Measurements from ENCODE around the gene CACNA1B. TPM values are rescaled to one million over a fixed set of nuclear protein-coding genes. Genes with fewer than 3 reads are reported as not detected.

Gene CACNA1B
- total and polyA plus RNA-seq, 2 of the 4 experiments (the other 2 are of a cell fraction), result 0.02 TPM; not detected in 1

GRCh38 chr9:137875354-137875753 is 2.2 kb upstream of the CACNA1B start:
- ATAC-seq (ENCODE audit: low read depth) (no peak), DNase-seq (no peak)
- H2BK5ac ChIP-seq (ENCODE audit: low read depth, low read length, poor library complexity, severe bottlenecking), result no peak overlapping the region
- no peak overlapping the region for H2AFZ ChIP-seq (replicated peaks; ENCODE audit: low read length, poor library complexity)
- no peaks in the 10 kb centered on the region for H3K4me1 ChIP-seq (ENCODE audit: control insufficient read depth, insufficient read depth, low read length)
- H3K27me3 ChIP-seq (ENCODE audit: control insufficient read depth, insufficient read depth, low read length), result no peaks in the 10 kb centered on the region; the same call in 1 of the 2 replicates
- POLR2A ChIA-PET (ENCODE audit: unreplicated experiment), result no interaction called here
- H3K9me1 ChIP-seq (ENCODE audit: insufficient read depth, low read length), result no peaks in the 10 kb centered on the region
- H3K4ac ChIP-seq (ENCODE audit: low read depth, low read length), result no peak overlapping the region
- peaks cover 14% of the 10 kb centered on the region for H3K9me3 ChIP-seq (ENCODE audit: control insufficient read depth, insufficient read depth, low read length)
- H3K36me3 ChIP-seq (ENCODE audit: control insufficient read depth, insufficient read depth, low read length), result no peaks in the 10 kb centered on the region
- H3K79me1 ChIP-seq (ENCODE audit: low read depth in 1 of 2, low read length in 2 of 2), result no peaks in the 10 kb centered on the region
- no peak overlapping the region for H3K9ac ChIP-seq (ENCODE audit: low read depth, low read length)
- H2BK15ac ChIP-seq (ENCODE audit: low read depth, low read length), result no peak overlapping the region
- no peak overlapping the region for H4K5ac ChIP-seq (ENCODE audit: low read depth, low read length)
- H4K20me1 ChIP-seq (ENCODE audit: insufficient read depth, low read length), result no peaks in the 10 kb centered on the region
- no peak overlapping the region for H2BK120ac ChIP-seq (ENCODE audit: low read depth, low read length)
- BruUV-seq (replicated peaks), result no TSS peak
- in situ Hi-C loops (cut with MboI; ENCODE audit: low sequenced_read_pairs), result no loop called here
- intact Hi-C loops (cut with micrococcal nuclease), result no loop called here
- no peak overlapping the region for H3K4me3 ChIP-seq (ENCODE audit: insufficient read depth, low read depth, low read length)
- no peak overlapping the region for H2BK20ac ChIP-seq (ENCODE audit: low read depth, low read length)
- H3K4me2 ChIP-seq (ENCODE audit: low read depth, low read length), result no peak overlapping the region
- 73% methylated on average over 14 of the region's 14 CpGs; no CpG with 5 or more reads in 1 of the 2 experiments for WGBS, 2 experiments (ENCODE audit: extremely low coverage in 2 of 2, insufficient read length in 1 of 2)
- H4K91ac ChIP-seq (ENCODE audit: insufficient read depth, low read depth, low read length), result no peak overlapping the region
- H4K8ac ChIP-seq (ENCODE audit: low read depth in 2 of 2, low read length in 2 of 2), result no peak overlapping the region
- no peak overlapping the region for H3K23ac ChIP-seq (ENCODE audit: low read depth, low read length)
- dilution Hi-C loops (cut with HindIII; ENCODE audit: low sequenced_read_pairs, unreplicated experiment), result no loop called here
- H2AK9ac ChIP-seq (replicated peaks; ENCODE audit: low read depth, low read length, poor library complexity), result no peak overlapping the region
- H3K56ac ChIP-seq (ENCODE audit: extremely low read depth, insufficient read depth, low read length), result no peak overlapping the region
- no peak for TF ChIP-seq POLR2A (IDR thresholded peaks at IDR 0.05; ENCODE audit: low read depth, low read length)
- no peak for TF ChIP-seq RFX5 (IDR thresholded peaks at IDR 0.05; ENCODE audit: low read depth, low read length)
- TF ChIP-seq MXI1 (IDR thresholded peaks at IDR 0.05; ENCODE audit: borderline replicate concordance, low read depth, low read length), result no peak
- no peak for TF ChIP-seq FOS (IDR thresholded peaks at IDR 0.05; ENCODE audit: low read depth, low read length)
- TF ChIP-seq, protein P1, sequence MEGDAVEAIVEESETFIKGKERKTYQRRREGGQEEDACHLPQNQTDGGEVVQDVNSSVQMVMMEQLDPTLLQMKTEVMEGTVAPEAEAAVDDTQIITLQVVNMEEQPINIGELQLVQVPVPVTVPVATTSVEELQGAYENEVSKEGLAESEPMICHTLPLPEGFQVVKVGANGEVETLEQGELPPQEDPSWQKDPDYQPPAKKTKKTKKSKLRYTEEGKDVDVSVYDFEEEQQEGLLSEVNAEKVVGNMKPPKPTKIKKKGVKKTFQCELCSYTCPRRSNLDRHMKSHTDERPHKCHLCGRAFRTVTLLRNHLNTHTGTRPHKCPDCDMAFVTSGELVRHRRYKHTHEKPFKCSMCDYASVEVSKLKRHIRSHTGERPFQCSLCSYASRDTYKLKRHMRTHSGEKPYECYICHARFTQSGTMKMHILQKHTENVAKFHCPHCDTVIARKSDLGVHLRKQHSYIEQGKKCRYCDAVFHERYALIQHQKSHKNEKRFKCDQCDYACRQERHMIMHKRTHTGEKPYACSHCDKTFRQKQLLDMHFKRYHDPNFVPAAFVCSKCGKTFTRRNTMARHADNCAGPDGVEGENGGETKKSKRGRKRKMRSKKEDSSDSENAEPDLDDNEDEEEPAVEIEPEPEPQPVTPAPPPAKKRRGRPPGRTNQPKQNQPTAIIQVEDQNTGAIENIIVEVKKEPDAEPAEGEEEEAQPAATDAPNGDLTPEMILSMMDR (conservative IDR thresholded peaks at IDR 0.05; ENCODE audit: low read depth, low read length), result no peak
- no peak for TF ChIP-seq NFE2L2 (IDR thresholded peaks at IDR 0.05; ENCODE audit: low read depth, low read length)
- TF ChIP-seq CEBPB (IDR thresholded peaks at IDR 0.05; ENCODE audit: low read depth, low read length), result no peak
- TF ChIP-seq BHLHE40 (IDR thresholded peaks at IDR 0.05; ENCODE audit: low read depth, low read length), result no peak
- TF ChIP-seq RCOR1 (IDR thresholded peaks at IDR 0.05; ENCODE audit: insufficient replicate concordance, low read length), result no peak
- no peak for TF ChIP-seq RAD21 (IDR thresholded peaks at IDR 0.05; ENCODE audit: low read length)
- TF ChIP-seq, protein P2, sequence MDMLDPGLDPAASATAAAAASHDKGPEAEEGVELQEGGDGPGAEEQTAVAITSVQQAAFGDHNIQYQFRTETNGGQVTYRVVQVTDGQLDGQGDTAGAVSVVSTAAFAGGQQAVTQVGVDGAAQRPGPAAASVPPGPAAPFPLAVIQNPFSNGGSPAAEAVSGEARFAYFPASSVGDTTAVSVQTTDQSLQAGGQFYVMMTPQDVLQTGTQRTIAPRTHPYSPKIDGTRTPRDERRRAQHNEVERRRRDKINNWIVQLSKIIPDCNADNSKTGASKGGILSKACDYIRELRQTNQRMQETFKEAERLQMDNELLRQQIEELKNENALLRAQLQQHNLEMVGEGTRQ (IDR thresholded peaks at IDR 0.05; ENCODE audit: low read depth, low read length), result no peak
- TF ChIP-seq MAFK (IDR thresholded peaks at IDR 0.05; ENCODE audit: low read depth, low read length), result no peak
- TF ChIP-seq CHD1 (IDR thresholded peaks at IDR 0.05; ENCODE audit: low read depth, low read length), result no peak
- no peak overlapping the region for H3K18ac ChIP-seq (ENCODE audit: low read depth, low read length)
- H2AK5ac ChIP-seq (ENCODE audit: low read depth, low read length), result no peak overlapping the region
- CTCF ChIA-PET, result no interaction called here
- no peak overlapping the region for H3K27ac ChIP-seq (ENCODE audit: insufficient read depth, low read length)
- no peak overlapping the region for H3K14ac ChIP-seq (replicated peaks; ENCODE audit: low read depth, low read length)

All from IMR-90 (cell line).